ENCODE results near the gene LGALS16. TPM values are rescaled to one million over a fixed set of nuclear protein-coding genes. Genes with fewer than 3 reads are reported as not detected.

LGALS16 gene
- total and polyA plus RNA-seq, 2 donors (not counting 3 experiments of a cell fraction or from before 2014, with no cell fraction given): not detected

- Histone ChIP-seq H3K4me2 (ENCODE audit: insufficient read depth, low read length) (no peak overlapping the region), H3K27ac (ENCODE audit: insufficient read depth, low read depth, low read length) (no peak overlapping the region), H3K27me3 (ENCODE audit: control insufficient read depth in 2 of 2, insufficient read depth in 2 of 2, low read length in 2 of 2) (no peaks in the 10 kb centered on the region), H2AFZ (ENCODE audit: low read depth, low read length) (no peak overlapping the region), H3K4me1 (ENCODE audit: control insufficient read depth, extremely low read depth, insufficient read depth, low read length) (no peaks in the 10 kb centered on the region), H3K9me3 (replicated peaks; ENCODE audit: control insufficient read depth, insufficient read depth, low read length) (no peaks in the 10 kb centered on the region), H3K9me1 (replicated peaks; ENCODE audit: control insufficient read depth, extremely low read depth, insufficient read depth, low read length) (no peaks in the 10 kb centered on the region), H3K36me3 (ENCODE audit: control insufficient read depth in 2 of 2, extremely low read depth in 1 of 2, insufficient read depth in 2 of 2, low read length in 2 of 2) (no peaks in the 10 kb centered on the region), H4K20me1 (replicated peaks; ENCODE audit: control insufficient read depth, extremely low read depth, insufficient read depth, low read length) (no peaks in the 10 kb centered on the region), H3K9ac (replicated peaks; ENCODE audit: extremely low read depth, insufficient read depth, low read length) (no peak overlapping the region), H3K4me3 (replicated peaks in 1 of 3; ENCODE audit: insufficient read depth in 1 of 3, low read depth in 1 of 3, low read length in 3 of 3) (no peak overlapping the region), H3K79me2 (ENCODE audit: control insufficient read depth, insufficient read depth, low read length) (no peaks in the 10 kb centered on the region)
- DNase-seq (ENCODE audit: low read depth, low spot score) (no peak), FAIRE-seq (no peak)
- ChIA-PET CTCF (no interaction called here), POLR2A (no interaction called here)
- intact Hi-C loops (cut with micrococcal nuclease): no loop called here
- BruUV-seq (replicated peaks): no TSS peak
- no peak for TF ChIP-seq MYC (IDR thresholded peaks at IDR 0.05; ENCODE audit: low read depth, low read length)
- TF ChIP-seq POLR2AphosphoS5 (IDR thresholded peaks at IDR 0.05; ENCODE audit: insufficient read depth, low read depth, low read length): no peak
- no peak for TF ChIP-seq GATA2 (IDR thresholded peaks at IDR 0.05; ENCODE audit: insufficient read depth, insufficient read length, low read depth, low read length)
- no peak for TF ChIP-seq MAX (IDR thresholded peaks at IDR 0.05; ENCODE audit: insufficient read depth, insufficient read length)
- TF ChIP-seq EZH2 (IDR thresholded peaks at IDR 0.05; ENCODE audit: borderline replicate concordance, low read depth, low read length, severe bottlenecking): no peak
- no peak for TF ChIP-seq JUN (IDR thresholded peaks at IDR 0.05; ENCODE audit: borderline replicate concordance, insufficient read depth, insufficient read length, low read depth)
- TF ChIP-seq POLR2A (IDR thresholded peaks at IDR 0.05; ENCODE audit: low read depth, low read length): no peak
- no peak for TF ChIP-seq FOS (IDR thresholded peaks at IDR 0.05; ENCODE audit: borderline replicate concordance, insufficient read depth, low read length)
- no peak for TF ChIP-seq CTCF (IDR thresholded peaks at IDR 0.05; ENCODE audit: extremely low read depth in 1 of 2, insufficient read depth in 1 of 2, low read depth in 1 of 2, low read length in 2 of 2)
- dilution Hi-C loops (cut with MboI; ENCODE audit: extremely low pct_ligation_motif_present, low sequenced_read_pairs): no loop called here
These were observed 13.9 kb upstream of the LGALS16 start for GRCh38 chr19:39641773-39642172.

All from endothelial cell of umbilical vein (primary cell).